Body of pancreas (tissue), 4 donors: ENCODE results near the gene MDH2.

Source experiments
- CTCF ChIP-seq, 7 experiments: fragments of 450-650 bp in 4 of 7; fragments of 200-600 bp in 3 of 7; sonication (generic) in 3 of 7; IDR thresholded peaks; one replicate each; pipeline ENCODE4 v1.5.1; 2016 to 2019; ENCODE audit warnings: antibody characterized with exemption in 7 of 7
- POLR2A ChIP-seq, 3 donors: fragments of 450-650 bp; IDR thresholded peaks; one replicate each; pipeline ENCODE4 v1.6.1; 2016; ENCODE audit warnings: antibody characterized with exemption in 3 of 3, mild to moderate bottlenecking in 2 of 3

GRCh38 chr7:76016191-76016947 is 31.5 kb upstream of the MDH2 start:
- no peak for TF ChIP-seq CTCF (IDR thresholded peaks at IDR 0.05)
- TF ChIP-seq POLR2A (IDR thresholded peaks at IDR 0.05) = no peak
